Kidney (tissue), 14 donors: Measurements from ENCODE around the gene OTOS. TPM values are rescaled to one million over a fixed set of nuclear protein-coding genes. Genes with fewer than 3 reads are reported as not detected.

Experiments
- DNase-seq, 5 donors: peaks; one replicate each; pipeline ENCODE4 v3.0.0-alpha.2; 2013 to 2020
- FAIRE-seq: peaks from 2 replicates; lab custom pipeline; 2012; peaks lifted over from hg19 to GRCh38; lab: Jason Lieb, UNC
- H3K27ac ChIP-seq, 2 donors: one replicate each; pipeline ENCODE4 v1.7.0; 2013; ENCODE audit warnings: low read depth in 2 of 2, low read length in 2 of 2, inconsistent platforms in 1 of 2
- H3K27me3 ChIP-seq: one replicate; pipeline ENCODE4 v1.7.1; 2013; ENCODE audit warnings: low read length, inconsistent platforms; ENCODE audit not compliant: control insufficient read depth, insufficient read depth
- H3K36me3 ChIP-seq, 3 donors: one replicate each; pipeline versions ENCODE4 v1.7.0 to v1.7.1; 2013; ENCODE audit warnings: low read length in 3 of 3, control low read depth in 1 of 3, inconsistent platforms in 1 of 3; ENCODE audit not compliant: insufficient read depth in 3 of 3, control insufficient read depth in 2 of 3
- H3K4me1 ChIP-seq, 3 donors: one replicate each; pipeline versions ENCODE4 v1.7.0 to v1.7.1; 2013; ENCODE audit warnings: low read length in 3 of 3, inconsistent platforms in 1 of 3, low read depth in 1 of 3; ENCODE audit not compliant: control insufficient read depth in 2 of 3, insufficient read depth in 2 of 3
- H3K4me3 ChIP-seq, 3 donors: one replicate each; pipeline versions ENCODE4 v1.7.0 to v1.8.1; 2013; ENCODE audit warnings: low read length in 3 of 3, control low read depth in 1 of 3, inconsistent platforms in 1 of 3
- H3K9ac ChIP-seq, 3 donors: one replicate each; pipeline versions ENCODE4 v1.7.0 to v1.7.1; 2013; ENCODE audit warnings: low read length in 3 of 3, control low read depth in 1 of 3, inconsistent platforms in 1 of 3
- H3K9me3 ChIP-seq, 3 donors: one replicate each; pipeline versions ENCODE4 v1.7.0 to v1.7.1; 2013; ENCODE audit warnings: low read length in 3 of 3, control low read depth in 1 of 3, inconsistent platforms in 1 of 3; ENCODE audit not compliant: control insufficient read depth in 2 of 3, insufficient read depth in 1 of 3
- CTCF ChIP-seq: IDR thresholded peaks from 3 replicates; pipeline ENCODE4 v1.5.1; 2012; ENCODE audit warnings: mild to moderate bottlenecking, moderate library complexity, borderline replicate concordance; ENCODE audit not compliant: insufficient read depth; ENCODE audit errors: extremely low read depth
- intact Hi-C: fragments of 100-400 bp; cut with DNase I; formaldehyde crosslinking; loops from one replicate; pipeline ENCODE4 v1.11.1; 2022
- polyA plus RNA-seq: library from polyadenylated mRNA; stranded (reverse); fragments of 350-450 nt; fragmentation: Illumina TruSeq; extraction: RNeasy Lipid Tissue Mini Kit (QIAGEN cat#74804); gene quantifications from one replicate; pipeline ENCODE4 v1.2.3, GENCODE V29; 2014; ENCODE audit warnings: low read depth, low replicate concordance; ENCODE audit not compliant: insufficient read depth
- total RNA-seq: library from RNA; stranded (reverse); fragmentation: NEBNext Ultra II Directional; extraction: Animal tissue kit (Norgen Biotek cat#: 25700); gene quantifications from one replicate; pipeline ENCODE4 v1.2.1, GENCODE V29; 2021
- donor health status: control.
- donor health status: control.
- donor health status: control.
- donor health status: control.
- donor health status: control.
- donor health status: DM: yes; HTN: yes; CAD: no.
- donor health status: Normal renal cell carcinoma (clear cell type).

The OTOS gene
- total and polyA plus RNA-seq, 2 donors from 2014 or later: 1.5 to 4.6 TPM

GRCh38 chr2:240128608-240129145 is 11.8 kb downstream of the OTOS start:
- intact Hi-C loops: no loop called here
- peaks cover 0 to 29% (median 24%) of the 10 kb centered on the region in 3 donors for H3K36me3 ChIP-seq
- TF ChIP-seq CTCF: no peak
- H3K27me3 ChIP-seq: no peaks in the 10 kb centered on the region
- no peak overlapping the region for H3K9ac ChIP-seq
- H3K4me3 ChIP-seq: no peak overlapping the region
- H3K27ac ChIP-seq: no peak overlapping the region
- no peaks in the 10 kb centered on the region for H3K4me1 ChIP-seq
- DNase-seq (peak in 1 of 5 donors; percentile 37), FAIRE-seq (no peak)
- no peaks in the 10 kb centered on the region for H3K9me3 ChIP-seq

- TF ChIP-seq CTCF: no peak
- intact Hi-C loops: no loop called here
- H3K36me3 ChIP-seq: peaks cover 0 to 26% (median 21%) of the 10 kb centered on the region in 3 donors
- H3K27me3 ChIP-seq: no peaks in the 10 kb centered on the region
- H3K4me1 ChIP-seq: no peaks in the 10 kb centered on the region
- H3K4me3 ChIP-seq: no peak overlapping the region
- no peak overlapping the region for H3K9ac ChIP-seq
- FAIRE-seq (no peak), DNase-seq (no peak)
- H3K9me3 ChIP-seq: no peaks in the 10 kb centered on the region
- no peak overlapping the region for H3K27ac ChIP-seq
Observed at GRCh38 chr2:240127911-240128607, 12.4 kb downstream of the OTOS start.

DNA sequence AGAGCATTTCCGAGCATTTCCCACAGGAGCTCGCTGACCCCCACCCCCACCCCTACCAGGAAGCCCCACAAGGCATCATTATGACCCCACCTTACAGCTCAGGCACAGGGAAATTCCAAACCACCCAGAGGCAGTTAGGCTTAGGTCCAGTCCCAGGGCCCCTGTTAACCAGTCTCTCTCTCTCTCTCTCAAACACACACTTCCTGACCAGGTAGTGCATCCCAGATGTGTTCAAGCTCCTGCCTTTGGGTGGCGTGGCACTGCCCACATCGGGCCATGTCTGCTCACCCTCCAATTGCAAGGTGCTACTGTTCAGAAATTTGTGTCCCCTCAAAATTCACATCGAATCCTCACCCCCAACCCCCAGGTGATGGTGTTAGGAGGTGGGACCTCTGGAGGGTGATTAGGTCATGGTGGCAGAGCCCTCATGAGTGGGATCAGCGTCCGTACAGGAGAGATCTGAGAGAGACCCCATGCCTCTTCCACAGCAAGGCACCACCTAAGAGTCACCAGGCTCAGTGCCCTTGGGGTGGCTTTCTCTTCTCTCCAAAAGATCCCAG is 13.2 kb downstream of the OTOS start:
- FAIRE-seq: no peak
- H3K4me1 ChIP-seq: no peaks in the 10 kb centered on the region
- no peak overlapping the region for H3K27ac ChIP-seq
- peak in 1 of 5 donors; percentile 37 for DNase-seq
- TF ChIP-seq CTCF: no peak
- no peak overlapping the region for H3K4me3 ChIP-seq
- no peak overlapping the region for H3K9ac ChIP-seq
- H3K9me3 ChIP-seq: no peaks in the 10 kb centered on the region
- intact Hi-C loops: no loop called here
- peaks cover 0 to 21% (median 13%) of the 10 kb centered on the region in 3 donors for H3K36me3 ChIP-seq
- H3K27me3 ChIP-seq: no peaks in the 10 kb centered on the region
